SU-DHL-6 (cell line): ENCODE data around the gene USP12.

ENCODE experiments used
- H2AFZ ChIP-seq: fragments of 200-600 bp; sonication (generic); 2 replicates; pipeline ENCODE4 v1.6.1; 2014; ENCODE audit warnings: low read depth, mild to moderate bottlenecking, moderate library complexity, mixed read lengths, antibody characterized with exemption, low read length; ENCODE audit not compliant: severe bottlenecking
- H3F3A ChIP-seq: fragments of 200-600 bp; shearing (Covaris generic); 2 replicates; pipeline ENCODE4 v1.6.0; 2016; ENCODE audit warnings: antibody characterized with exemption, mild to moderate bottlenecking; ENCODE audit not compliant: insufficient read depth
- H3K27ac ChIP-seq: fragments of 200-600 bp; sonication (generic); 2 replicates; pipeline ENCODE4 v1.5.1; 2016; ENCODE audit warnings: low read depth, mild to moderate bottlenecking, low read length, moderate library complexity, mixed read lengths
- H3K27me3 ChIP-seq: fragments of 200-600 bp; sonication (generic), shearing (Covaris generic); 2 replicates; pipeline ENCODE4 v1.6.0; 2014; ENCODE audit warnings: mild to moderate bottlenecking, low read length
- H3K36me3 ChIP-seq: fragments of 200-600 bp; sonication (generic); 2 replicates; pipeline ENCODE4 v1.6.1; 2014; ENCODE audit warnings: mild to moderate bottlenecking, low read length, mixed read lengths
- H3K4me2 ChIP-seq: fragments of 300-600, 200-600 bp; shearing (Covaris generic), sonication (generic); 2 replicates; pipeline ENCODE4 v1.6.0; 2014; ENCODE audit warnings: low read length, low read depth, mild to moderate bottlenecking; ENCODE audit not compliant: poor library complexity, severe bottlenecking
- H3K4me3 ChIP-seq: fragments of 200-600 bp; sonication (generic); 2 replicates; pipeline ENCODE4 v1.5.1; 2014; ENCODE audit warnings: antibody characterized with exemption, low read length, mild to moderate bottlenecking, mixed read lengths; ENCODE audit not compliant: insufficient read depth, poor library complexity, severe bottlenecking
- H3K79me2 ChIP-seq: fragments of 200-600 bp; sonication (generic); 2 replicates; pipeline ENCODE4 v1.6.1; 2014; ENCODE audit warnings: mild to moderate bottlenecking, low read length, moderate library complexity; ENCODE audit not compliant: insufficient read depth
- H3K9ac ChIP-seq: fragments of 200-600 bp; sonication (generic); 2 replicates; pipeline ENCODE4 v1.7.0; 2014; ENCODE audit warnings: mild to moderate bottlenecking, low read length
- H3K9me2 ChIP-seq: fragments of 200-600 bp; sonication (generic); replicated peaks from 2 replicates; pipeline ENCODE4 v1.6.1; 2014; ENCODE audit warnings: low read length; ENCODE audit not compliant: insufficient read depth
- H3K9me3 ChIP-seq: fragments of 200-600 bp; sonication (generic); 2 replicates; pipeline ENCODE4 v1.6.1; 2014; ENCODE audit warnings: low read length, mixed read lengths; ENCODE audit not compliant: insufficient read depth
- H4K20me1 ChIP-seq: fragments of 200-600 bp; sonication (generic); 2 replicates; pipeline ENCODE4 v1.6.1; 2014; ENCODE audit warnings: low read depth, mild to moderate bottlenecking, antibody characterized with exemption, low read length, moderate library complexity, mixed read lengths
- EZH2phosphoT487 ChIP-seq: fragments of 200-600 bp; sonication (generic), shearing (Covaris generic); conservative IDR thresholded peaks from 2 replicates; pipeline ENCODE4 v1.6.1; 2018; ENCODE audit warnings: mild to moderate bottlenecking, antibody characterized with exemption, low read length, moderate library complexity, mixed read lengths
- TF ChIP-seq, protein P1 (sequence below): fragments of 200-600 bp; sonication (generic); IDR thresholded peaks from one replicate; pipeline ENCODE4 v1.5.1; 2017; ENCODE audit warnings: antibody characterized with exemption, mild to moderate bottlenecking, low read length, moderate library complexity; ENCODE audit not compliant: insufficient read depth, poor library complexity, severe bottlenecking

USP12 gene

DNA sequence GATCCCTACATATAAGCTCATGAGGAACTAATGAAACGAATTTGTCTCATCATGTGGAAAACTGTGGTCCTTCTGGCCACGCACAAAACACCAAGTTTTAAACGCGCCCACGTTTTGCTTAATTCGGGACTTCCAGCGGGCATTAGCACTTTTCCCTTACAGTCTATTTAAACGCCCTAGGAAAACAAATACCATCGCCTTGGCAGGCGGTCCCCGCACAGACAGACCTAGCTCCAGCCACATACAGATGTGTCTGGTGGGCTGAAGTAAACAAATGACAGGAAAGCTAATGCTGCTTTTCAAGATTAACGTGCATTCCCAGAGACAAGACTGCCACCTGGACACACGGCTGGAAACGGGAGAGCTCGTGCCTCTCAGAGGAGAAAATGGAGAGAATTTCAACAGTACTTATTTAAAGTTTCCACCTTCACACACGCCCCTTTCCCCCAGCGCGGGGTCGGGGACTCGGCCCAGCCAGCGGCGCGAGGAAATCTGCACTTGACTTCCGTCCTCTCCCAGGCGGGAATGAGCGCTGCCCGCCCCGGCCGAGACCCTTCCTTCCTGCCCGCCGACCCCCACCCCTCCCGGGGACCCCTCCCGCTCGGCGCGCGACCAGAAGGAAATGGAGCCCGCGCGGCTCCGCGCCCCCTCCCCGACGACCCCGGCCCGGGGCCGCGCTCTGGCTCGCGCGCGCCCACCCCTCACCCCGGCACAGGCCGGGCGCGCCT, 931 bp downstream of the USP12 start:
- TF ChIP-seq, protein P1, sequence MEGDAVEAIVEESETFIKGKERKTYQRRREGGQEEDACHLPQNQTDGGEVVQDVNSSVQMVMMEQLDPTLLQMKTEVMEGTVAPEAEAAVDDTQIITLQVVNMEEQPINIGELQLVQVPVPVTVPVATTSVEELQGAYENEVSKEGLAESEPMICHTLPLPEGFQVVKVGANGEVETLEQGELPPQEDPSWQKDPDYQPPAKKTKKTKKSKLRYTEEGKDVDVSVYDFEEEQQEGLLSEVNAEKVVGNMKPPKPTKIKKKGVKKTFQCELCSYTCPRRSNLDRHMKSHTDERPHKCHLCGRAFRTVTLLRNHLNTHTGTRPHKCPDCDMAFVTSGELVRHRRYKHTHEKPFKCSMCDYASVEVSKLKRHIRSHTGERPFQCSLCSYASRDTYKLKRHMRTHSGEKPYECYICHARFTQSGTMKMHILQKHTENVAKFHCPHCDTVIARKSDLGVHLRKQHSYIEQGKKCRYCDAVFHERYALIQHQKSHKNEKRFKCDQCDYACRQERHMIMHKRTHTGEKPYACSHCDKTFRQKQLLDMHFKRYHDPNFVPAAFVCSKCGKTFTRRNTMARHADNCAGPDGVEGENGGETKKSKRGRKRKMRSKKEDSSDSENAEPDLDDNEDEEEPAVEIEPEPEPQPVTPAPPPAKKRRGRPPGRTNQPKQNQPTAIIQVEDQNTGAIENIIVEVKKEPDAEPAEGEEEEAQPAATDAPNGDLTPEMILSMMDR = no peak
- H3K27ac ChIP-seq = no peak overlapping the region
- H3K9me2 ChIP-seq = no peaks in the 10 kb centered on the region
- H3K79me2 ChIP-seq = peaks cover 44% of the 10 kb centered on the region
- H3K9me3 ChIP-seq = no peaks in the 10 kb centered on the region
- H4K20me1 ChIP-seq = peaks cover 34% of the 10 kb centered on the region
- peak overlapping the region; percentile 50 for H2AFZ ChIP-seq
- no peaks in the 10 kb centered on the region for H3K36me3 ChIP-seq
- H3K27me3 ChIP-seq = no peaks in the 10 kb centered on the region
- peak overlapping the region; percentile 75 for H3K4me3 ChIP-seq
- peak overlapping the region; percentile 71 for H3K9ac ChIP-seq
- H3F3A ChIP-seq = peaks cover 7% of the 10 kb centered on the region
- peak overlapping the region; percentile 76 for H3K4me2 ChIP-seq

GRCh38 chr13:27170221-27170515, 1.4 kb downstream of the USP12 start:
- Histone ChIP-seq H3K36me3 (no peaks in the 10 kb centered on the region), H3K9ac (peak overlapping the region; percentile 71), H2AFZ (peak overlapping the region; percentile 50), H3K9me3 (no peaks in the 10 kb centered on the region), H3F3A (peaks cover 7% of the 10 kb centered on the region), H3K79me2 (peaks cover 49% of the 10 kb centered on the region), H3K4me3 (peak overlapping the region; percentile 75), H3K27ac (no peak overlapping the region), H3K27me3 (no peaks in the 10 kb centered on the region), H4K20me1 (peaks cover 39% of the 10 kb centered on the region), H3K9me2 (no peaks in the 10 kb centered on the region), H3K4me2 (peak overlapping the region; percentile 76)
- TF ChIP-seq, protein P1 = no peak
- TF ChIP-seq EZH2phosphoT487 = no peak

- no peak overlapping the region for H3K4me3 ChIP-seq
- no peaks in the 10 kb centered on the region for H3K9me2 ChIP-seq
- H3K79me2 ChIP-seq = peaks cover 60% of the 10 kb centered on the region
- TF ChIP-seq EZH2phosphoT487 = no peak
- TF ChIP-seq, protein P1 = no peak
- peaks cover 49% of the 10 kb centered on the region for H4K20me1 ChIP-seq
- no peak overlapping the region for H3K9ac ChIP-seq
- peak overlapping the region; percentile 76 for H3K4me2 ChIP-seq
- H3K9me3 ChIP-seq = no peaks in the 10 kb centered on the region
- no peaks in the 10 kb centered on the region for H3K27me3 ChIP-seq
- H2AFZ ChIP-seq = no peak overlapping the region
- peaks cover 7% of the 10 kb centered on the region for H3F3A ChIP-seq
- H3K36me3 ChIP-seq = no peaks in the 10 kb centered on the region
- H3K27ac ChIP-seq = no peak overlapping the region
These were observed 2.5 kb downstream of the USP12 start for GRCh38 chr13:27168906-27169657.
